HTERT RPE-1 (cell line): Measurements from ENCODE around the gene TLR9.
"Not testable (repeated sequence)": the region's sequence is repeated elsewhere in the genome, so short reads cannot be mapped to it uniquely, and the experiment has no call there.

ENCODE experiments used
- in situ Hi-C: fragments of 300-500 bp; cut with MboI; formaldehyde crosslinking; loops from 4 replicates; pipeline ENCODE4 v1.14.3; 2020; ENCODE audit warnings: low sequenced_read_pairs

The TLR9 gene, protein sequence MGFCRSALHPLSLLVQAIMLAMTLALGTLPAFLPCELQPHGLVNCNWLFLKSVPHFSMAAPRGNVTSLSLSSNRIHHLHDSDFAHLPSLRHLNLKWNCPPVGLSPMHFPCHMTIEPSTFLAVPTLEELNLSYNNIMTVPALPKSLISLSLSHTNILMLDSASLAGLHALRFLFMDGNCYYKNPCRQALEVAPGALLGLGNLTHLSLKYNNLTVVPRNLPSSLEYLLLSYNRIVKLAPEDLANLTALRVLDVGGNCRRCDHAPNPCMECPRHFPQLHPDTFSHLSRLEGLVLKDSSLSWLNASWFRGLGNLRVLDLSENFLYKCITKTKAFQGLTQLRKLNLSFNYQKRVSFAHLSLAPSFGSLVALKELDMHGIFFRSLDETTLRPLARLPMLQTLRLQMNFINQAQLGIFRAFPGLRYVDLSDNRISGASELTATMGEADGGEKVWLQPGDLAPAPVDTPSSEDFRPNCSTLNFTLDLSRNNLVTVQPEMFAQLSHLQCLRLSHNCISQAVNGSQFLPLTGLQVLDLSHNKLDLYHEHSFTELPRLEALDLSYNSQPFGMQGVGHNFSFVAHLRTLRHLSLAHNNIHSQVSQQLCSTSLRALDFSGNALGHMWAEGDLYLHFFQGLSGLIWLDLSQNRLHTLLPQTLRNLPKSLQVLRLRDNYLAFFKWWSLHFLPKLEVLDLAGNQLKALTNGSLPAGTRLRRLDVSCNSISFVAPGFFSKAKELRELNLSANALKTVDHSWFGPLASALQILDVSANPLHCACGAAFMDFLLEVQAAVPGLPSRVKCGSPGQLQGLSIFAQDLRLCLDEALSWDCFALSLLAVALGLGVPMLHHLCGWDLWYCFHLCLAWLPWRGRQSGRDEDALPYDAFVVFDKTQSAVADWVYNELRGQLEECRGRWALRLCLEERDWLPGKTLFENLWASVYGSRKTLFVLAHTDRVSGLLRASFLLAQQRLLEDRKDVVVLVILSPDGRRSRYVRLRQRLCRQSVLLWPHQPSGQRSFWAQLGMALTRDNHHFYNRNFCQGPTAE

DNA sequence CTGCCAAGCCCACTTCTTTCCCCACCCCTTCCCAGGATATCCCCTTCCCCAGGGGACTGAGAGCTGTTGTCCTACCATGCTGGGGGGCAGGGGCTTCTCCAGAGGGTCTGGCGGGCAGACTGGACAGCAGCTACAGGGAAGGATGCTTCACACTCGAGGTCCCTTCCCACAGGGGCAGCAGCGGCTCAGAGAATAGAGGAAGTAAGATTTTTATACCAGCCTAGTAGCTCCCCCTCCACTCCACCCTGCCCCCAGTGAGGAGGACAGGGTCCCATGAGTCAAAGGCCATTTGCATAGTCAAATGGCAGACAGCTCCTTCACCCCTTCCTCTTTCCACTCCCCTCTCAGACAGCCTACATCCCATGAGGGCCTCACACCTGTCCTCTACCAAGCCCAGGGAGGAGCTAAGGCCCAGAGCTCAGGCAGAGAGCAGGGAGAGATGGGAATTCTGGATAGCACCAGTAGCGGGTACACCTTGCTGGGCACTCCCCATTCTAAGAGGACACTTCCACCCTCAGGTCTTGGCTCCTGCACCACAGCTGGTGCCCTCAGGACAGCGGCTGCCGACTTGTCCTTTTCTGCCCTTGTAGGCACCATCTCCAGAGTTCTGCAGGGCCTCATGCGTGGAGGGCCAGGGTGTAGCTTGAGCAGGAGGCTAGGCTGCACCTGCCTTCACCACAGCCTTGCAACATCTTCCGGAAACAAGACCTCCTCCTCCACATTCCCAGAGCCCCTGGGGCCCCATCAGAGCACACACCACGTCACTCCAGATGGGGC lies at the start of gene TLR9:
TLR9 (minus strand) TSS at position 194 of the 777 bp plus-strand sequence; CDS start at position 78, 116 bp downstream.
- in situ Hi-C loops, result no loop called here

DNA sequence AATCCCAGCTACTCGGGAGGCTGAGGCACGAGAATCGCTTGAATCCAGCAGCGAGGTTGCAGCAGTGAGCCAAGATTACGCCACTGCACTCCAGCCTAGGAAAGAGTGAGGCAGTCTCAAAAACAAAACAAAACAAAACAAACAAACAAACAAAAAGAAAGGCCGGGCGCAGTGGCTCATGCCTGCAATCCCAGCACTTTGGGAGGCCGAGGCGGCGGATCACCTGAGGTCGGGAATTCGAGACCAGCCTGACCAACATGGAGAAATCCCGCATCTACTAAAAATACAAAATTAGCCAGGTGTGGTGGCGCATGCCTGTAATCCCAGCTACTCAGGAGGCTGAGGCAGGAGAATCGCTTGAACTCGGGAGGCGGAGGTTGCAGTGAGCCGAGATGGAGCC lies 49.3 kb upstream of the TLR9 start:
- in situ Hi-C loops, result not testable (repeated sequence)

- in situ Hi-C loops, result no loop called here
Observed at GRCh38 chr3:52272831-52273230, 47.4 kb upstream of the TLR9 start.

GRCh38 chr3:52272172-52272571 lies 46.7 kb upstream of the TLR9 start:
- in situ Hi-C loops, result not testable (repeated sequence)

GRCh38 chr3:52270252-52270754 lies 44.9 kb upstream of the TLR9 start:
- in situ Hi-C loops, result no loop called here

DNA sequence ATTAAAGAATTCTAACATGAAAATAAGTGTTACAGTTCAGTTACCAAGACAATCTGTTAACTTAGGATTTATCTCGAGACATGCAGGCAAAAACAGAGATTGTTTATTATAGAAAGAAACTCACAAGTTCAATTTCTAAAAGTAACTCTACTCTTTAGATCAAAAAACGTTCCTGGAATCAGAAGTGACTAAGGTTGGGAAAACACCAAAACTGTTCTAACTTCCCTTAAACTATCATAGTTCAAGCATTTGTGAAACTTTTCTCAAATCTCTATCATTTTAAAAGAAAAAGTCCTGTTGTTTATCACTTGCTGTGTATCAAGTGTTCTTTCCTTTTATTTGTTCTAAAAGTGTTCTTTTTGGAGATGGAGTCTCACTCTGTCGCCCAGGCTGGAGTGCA lies 44.3 kb upstream of the TLR9 start:
- in situ Hi-C loops, result no loop called here

DNA sequence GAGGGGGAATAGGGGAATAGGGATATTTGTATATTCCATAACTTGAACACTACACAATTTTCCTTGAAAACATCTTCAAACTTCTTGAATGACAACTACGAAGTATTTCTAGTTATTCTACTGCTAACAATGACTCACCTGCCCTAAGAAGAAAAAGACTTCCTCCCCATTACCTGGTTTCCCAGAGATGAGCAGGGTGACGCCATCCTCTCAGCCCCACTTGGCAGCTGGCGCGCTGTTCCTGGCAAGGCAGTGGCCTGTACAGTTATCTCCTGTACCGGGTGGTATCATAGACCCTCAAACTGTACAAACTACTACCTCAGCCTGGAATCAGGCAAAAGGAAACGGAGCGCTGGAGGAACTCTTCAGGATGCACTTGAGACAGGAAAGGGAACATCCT lies 42.6 kb upstream of the TLR9 start:
- in situ Hi-C loops, result no loop called here

GRCh38 chr3:52265387-52265786 lies 39.9 kb upstream of the TLR9 start:
- in situ Hi-C loops, result no loop called here

- in situ Hi-C loops, result no loop called here
Observed at GRCh38 chr3:52262447-52262846, 37.0 kb upstream of the TLR9 start.

- in situ Hi-C loops, result no loop called here
Observed at GRCh38 chr3:52259448-52259847, 34.0 kb upstream of the TLR9 start.

GRCh38 chr3:52259035-52259434 lies 33.6 kb upstream of the TLR9 start:
- in situ Hi-C loops, result no loop called here

- in situ Hi-C loops, result no loop called here
Observed at GRCh38 chr3:52257911-52258310, 32.5 kb upstream of the TLR9 start.

DNA sequence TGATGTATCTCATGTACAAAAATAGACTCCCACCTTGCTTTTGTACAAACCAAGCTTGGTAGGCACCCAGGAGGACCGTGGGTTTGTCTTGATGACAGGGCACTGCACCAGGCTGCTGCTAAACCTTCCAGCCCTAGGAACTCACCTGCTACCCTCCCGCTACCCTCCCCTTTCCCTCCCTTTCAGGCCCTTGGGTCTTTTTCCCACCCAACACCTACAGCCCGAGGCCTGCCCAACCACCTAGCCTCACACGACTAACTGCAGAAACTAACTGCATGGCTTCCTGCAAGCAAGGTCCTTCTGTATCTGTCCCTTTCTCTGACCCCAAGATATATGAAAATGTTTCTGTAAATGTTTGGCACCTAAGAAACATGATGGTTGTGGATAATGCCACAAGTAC lies 31.2 kb upstream of the TLR9 start:
- in situ Hi-C loops, result no loop called here

GRCh38 chr3:52256159-52256558 lies 30.7 kb upstream of the TLR9 start:
- in situ Hi-C loops, result no loop called here

GRCh38 chr3:52254608-52255007 lies 29.2 kb upstream of the TLR9 start:
- in situ Hi-C loops, result no loop called here

- in situ Hi-C loops, result no loop called here
Observed at GRCh38 chr3:52253314-52254304, 28.2 kb upstream of the TLR9 start.

- in situ Hi-C loops, result no loop called here
Observed at GRCh38 chr3:52250122-52250521, 24.7 kb upstream of the TLR9 start.

- in situ Hi-C loops, result no loop called here
Observed at GRCh38 chr3:52249683-52250082, 24.2 kb upstream of the TLR9 start.

GRCh38 chr3:52248816-52249547 lies 23.5 kb upstream of the TLR9 start:
- in situ Hi-C loops, result no loop called here
